ENCODE results near the gene ELAC2. TPM values are rescaled to one million over a fixed set of nuclear protein-coding genes. Genes with fewer than 3 reads are reported as not detected.

ELAC2 gene
- total and polyA plus RNA-seq, 11 donors: 28.2 to 114 (median 66.8) TPM

DNA sequence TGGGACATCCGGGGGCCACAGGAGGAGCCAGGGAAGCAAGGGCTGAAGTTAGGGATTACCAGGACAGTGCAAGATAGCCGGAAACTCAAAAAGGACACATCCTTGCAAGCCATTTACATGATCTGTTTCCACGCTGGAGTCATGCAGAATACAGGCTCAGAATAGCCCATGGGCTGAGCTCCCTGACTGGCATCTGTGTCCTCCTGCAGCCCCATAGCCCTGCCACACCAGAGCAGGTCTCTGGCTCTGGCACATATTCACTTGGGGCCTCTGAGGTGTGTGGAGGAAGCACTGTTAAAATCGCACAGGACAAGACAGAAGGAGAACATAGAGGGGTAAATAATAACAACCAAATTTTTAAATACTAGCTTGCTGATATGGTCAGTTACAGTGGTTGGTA, 65.8 kb downstream of the ELAC2 start:
- WGBS, 4 donors: 78 to 88% (median 82%) methylated on average over 4 of the region's 4 CpGs
- no peak for TF ChIP-seq POLR2A (IDR thresholded peaks at IDR 0.05)
- TF ChIP-seq, protein P1, sequence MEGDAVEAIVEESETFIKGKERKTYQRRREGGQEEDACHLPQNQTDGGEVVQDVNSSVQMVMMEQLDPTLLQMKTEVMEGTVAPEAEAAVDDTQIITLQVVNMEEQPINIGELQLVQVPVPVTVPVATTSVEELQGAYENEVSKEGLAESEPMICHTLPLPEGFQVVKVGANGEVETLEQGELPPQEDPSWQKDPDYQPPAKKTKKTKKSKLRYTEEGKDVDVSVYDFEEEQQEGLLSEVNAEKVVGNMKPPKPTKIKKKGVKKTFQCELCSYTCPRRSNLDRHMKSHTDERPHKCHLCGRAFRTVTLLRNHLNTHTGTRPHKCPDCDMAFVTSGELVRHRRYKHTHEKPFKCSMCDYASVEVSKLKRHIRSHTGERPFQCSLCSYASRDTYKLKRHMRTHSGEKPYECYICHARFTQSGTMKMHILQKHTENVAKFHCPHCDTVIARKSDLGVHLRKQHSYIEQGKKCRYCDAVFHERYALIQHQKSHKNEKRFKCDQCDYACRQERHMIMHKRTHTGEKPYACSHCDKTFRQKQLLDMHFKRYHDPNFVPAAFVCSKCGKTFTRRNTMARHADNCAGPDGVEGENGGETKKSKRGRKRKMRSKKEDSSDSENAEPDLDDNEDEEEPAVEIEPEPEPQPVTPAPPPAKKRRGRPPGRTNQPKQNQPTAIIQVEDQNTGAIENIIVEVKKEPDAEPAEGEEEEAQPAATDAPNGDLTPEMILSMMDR (IDR thresholded peaks at IDR 0.05): no peak
- H3K9me3 ChIP-seq: peaks cover 0 to 6% (median 0%) of the 10 kb centered on the region in 12 donors
- H3K4me1 ChIP-seq: no peaks in the 10 kb centered on the region
- ATAC-seq (peak; percentile 55 to 84 (median 69)), DNase-seq (no peak)
- no peak overlapping the region for H3K27ac ChIP-seq
- no peaks in the 10 kb centered on the region for H3K27me3 ChIP-seq
- no peak overlapping the region for H3K4me3 ChIP-seq
- intact Hi-C loops (cut with DNase I): no loop called here
- H3K36me3 ChIP-seq: peaks cover 0 to 50% (median 11%) of the 10 kb centered on the region in 9 donors

- no peak for ATAC-seq
- no peaks in the 10 kb centered on the region for H3K4me1 ChIP-seq
- no peaks in the 10 kb centered on the region for H3K27me3 ChIP-seq
- H3K9me3 ChIP-seq: no peaks in the 10 kb centered on the region
- intact Hi-C loops (cut with DNase I): loop anchor here in 1 of 10 donors (10.0 kb wide), 1 partner anchor 58 kb away; no protein-coding TSS in a partner anchor
- no peak overlapping the region for H3K27ac ChIP-seq
- 69 to 94% (median 90%) methylated on average over 4 of the region's 4 CpGs for WGBS, 4 donors
- H3K36me3 ChIP-seq: peaks cover 0 to 37% (median 4%) of the 10 kb centered on the region in 9 donors
- H3K4me3 ChIP-seq: no peak overlapping the region
- no peak for DNase-seq
- TF ChIP-seq, protein P1 (IDR thresholded peaks at IDR 0.05): no peak
- TF ChIP-seq POLR2A (IDR thresholded peaks at IDR 0.05): no peak
Measured at GRCh38 chr17:12947047-12947446, 70.8 kb downstream of the ELAC2 start.

Other genes starting within 250 kb of the ELAC2 start
- 10 to 100 TPM in 2 of 9 donors, 1 to 10 TPM in 7; 6.0 to 15.7 (median 8.7) TPM for gene ARHGAP44, start 228.5 kb downstream of the ELAC2 start, total RNA-seq
- gene ARHGAP44, start 228.5 kb downstream of the ELAC2 start, polyA plus RNA-seq: 1 to 10 TPM; 4.3 to 8.6 TPM